Kidney epithelial cell (primary cell): ENCODE data around the gene MYRIP. TPM values are rescaled to one million over a fixed set of nuclear protein-coding genes. Genes with fewer than 3 reads are reported as not detected.
"Not testable (repeated sequence)": the region's sequence is repeated elsewhere in the genome, so short reads cannot be mapped to it uniquely, and the experiment has no call there.

Experiments used
- DNase-seq: peaks from one replicate; pipeline ENCODE4 v3.0.0-alpha.2; 2010; ENCODE audit warnings: low read depth
- H3K27me3 ChIP-seq: 2 replicates; pipeline ENCODE4 v1.6.0; 2011; ENCODE audit warnings: low read length; ENCODE audit not compliant: control insufficient read depth, insufficient read depth
- H3K36me3 ChIP-seq: 2 replicates; pipeline ENCODE4 v1.5.1; 2011; ENCODE audit warnings: low read length; ENCODE audit not compliant: control insufficient read depth, insufficient read depth
- H3K4me3 ChIP-seq: 2 replicates; pipeline ENCODE4 v1.5.1; 2011; ENCODE audit warnings: low read depth, mild to moderate bottlenecking, control low read depth, low read length
- CTCF ChIP-seq: IDR thresholded peaks from 2 replicates; pipeline ENCODE4 v1.5.1; 2011; ENCODE audit warnings: mild to moderate bottlenecking, moderate library complexity, low read length, control low read depth, inconsistent platforms; ENCODE audit not compliant: insufficient read depth, poor library complexity, severe bottlenecking
- total RNA-seq: library from RNA; depleted of rRNA; stranded (reverse); fragments of >200 nt; gene quantifications from 2 replicates; pipeline ENCODE4 v1.2.3, GENCODE V29; 2015

The MYRIP gene
- total RNA-seq, 1 donor from 2014 or later: 0.04 TPM

GRCh38 chr3:40073310-40074007 lies 264.1 kb downstream of the MYRIP start:
- H3K36me3 ChIP-seq: no peaks in the 10 kb centered on the region
- no peak for DNase-seq
- no peak overlapping the region for H3K4me3 ChIP-seq
- TF ChIP-seq CTCF: peak; percentile 38
- no peaks in the 10 kb centered on the region for H3K27me3 ChIP-seq

- H3K27me3 ChIP-seq, DNase-seq, H3K4me3 ChIP-seq, H3K36me3 ChIP-seq: not testable (repeated sequence)
Observed at GRCh38 chr3:40077139-40077538, 267.7 kb downstream of the MYRIP start.

GRCh38 chr3:40077828-40078492 lies 268.6 kb downstream of the MYRIP start:
- not testable (repeated sequence) for H3K27me3 ChIP-seq, H3K36me3 ChIP-seq, H3K4me3 ChIP-seq, DNase-seq

- DNase-seq: no peak
- no peak for TF ChIP-seq CTCF
- no peaks in the 10 kb centered on the region for H3K27me3 ChIP-seq
- H3K4me3 ChIP-seq: no peak overlapping the region
- H3K36me3 ChIP-seq: no peaks in the 10 kb centered on the region
Observed at GRCh38 chr3:40078590-40078989, 269.2 kb downstream of the MYRIP start.

GRCh38 chr3:40079203-40079846 lies 269.9 kb downstream of the MYRIP start:
- no peak for TF ChIP-seq CTCF
- DNase-seq: peak; percentile 52
- Histone ChIP-seq H3K27me3 (no peaks in the 10 kb centered on the region), H3K36me3 (no peaks in the 10 kb centered on the region), H3K4me3 (no peak overlapping the region)

GRCh38 chr3:40079847-40080240 lies 270.4 kb downstream of the MYRIP start:
- Histone ChIP-seq H3K4me3 (no peak overlapping the region), H3K36me3 (no peaks in the 10 kb centered on the region), H3K27me3 (no peaks in the 10 kb centered on the region)
- no peak for DNase-seq
- TF ChIP-seq CTCF: no peak
